Activated T-cell treated with anti-CD3 and anti-CD28 coated beads, Interleukin-2, amount 50 U/mL, for 4 hours (primary cell): Measurements from ENCODE around the gene IL12RB1. TPM values are rescaled to one million over a fixed set of nuclear protein-coding genes. Genes with fewer than 3 reads are reported as not detected.
"Not testable (repeated sequence)": the region's sequence is repeated elsewhere in the genome, so short reads cannot be mapped to it uniquely, and the experiment has no call there.

Experiments used
- ATAC-seq, 2 donors: fragments of 200-7000 bp; cut with Tn5 transposase; one replicate each; pipeline ENCODE4 v1.10.0; 2021
- DNase-seq: peaks from one replicate; pipeline ENCODE4 v3.0.0-alpha.2; 2020
- H3K27me3 Mint-ChIP-seq: one replicate; pipeline ENCODE4 v1.8.0; 2021; ENCODE audit warnings: low read depth, mixed read lengths
- H3K36me3 Mint-ChIP-seq: one replicate; pipeline ENCODE4 v1.8.0; 2022; ENCODE audit warnings: mixed read lengths; ENCODE audit not compliant: insufficient read depth
- H3K4me1 Mint-ChIP-seq: one replicate; pipeline ENCODE4 v1.8.0; 2021; ENCODE audit warnings: low read depth, mixed read lengths
- H3K4me3 Mint-ChIP-seq: one replicate; pipeline ENCODE4 v1.8.0; 2021; ENCODE audit warnings: mild to moderate bottlenecking, moderate library complexity, mixed read lengths
- H3K9me3 Mint-ChIP-seq: one replicate; pipeline ENCODE4 v1.8.0; 2021; ENCODE audit warnings: mixed read lengths
- total RNA-seq, 3 donors: library from RNA; stranded (reverse); gene quantifications; one replicate each; pipeline ENCODE4 v1.2.1, GENCODE V29; 2021

IL12RB1 gene
- total RNA-seq, 3 donors from 2014 or later: 10.4 to 16.1 (median 14.8) TPM

DNA sequence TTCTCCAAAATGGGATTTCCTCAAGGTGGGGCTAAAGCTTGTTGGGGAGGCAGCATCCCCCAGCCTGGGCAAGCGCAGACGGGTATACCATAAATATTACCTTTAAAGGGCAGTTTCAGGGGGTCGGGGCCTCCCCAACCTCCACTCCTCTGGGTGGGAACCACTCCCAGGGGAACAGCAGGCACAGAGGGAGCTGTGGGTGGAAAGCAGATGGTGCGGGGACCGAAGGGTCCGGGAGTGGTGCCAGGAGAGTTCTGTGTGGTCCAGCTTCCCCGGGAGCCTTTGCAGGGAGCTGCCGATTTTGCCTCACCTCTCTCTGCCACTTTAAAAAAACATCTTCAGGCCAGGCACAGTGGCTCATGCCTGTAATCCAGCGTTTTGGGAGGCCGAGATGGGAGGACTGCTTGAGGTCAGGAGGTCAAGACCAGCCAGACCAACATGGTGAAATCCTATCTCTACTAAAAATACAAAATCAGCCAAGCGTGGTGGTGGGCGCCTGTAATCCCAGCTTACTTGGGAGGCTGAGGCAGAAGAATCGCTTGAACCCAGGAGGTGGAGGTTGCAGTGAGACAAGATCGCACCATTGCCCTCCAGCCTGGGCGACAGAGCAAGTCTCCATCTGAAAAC, 16.3 kb upstream of the IL12RB1 start:
- no peak for DNase-seq
- H3K9me3 Mint-ChIP-seq: no peaks in the 10 kb centered on the region
- H3K4me1 Mint-ChIP-seq: peaks cover 26% of the 10 kb centered on the region
- no peaks in the 10 kb centered on the region for H3K27me3 Mint-ChIP-seq
- no peaks in the 10 kb centered on the region for H3K36me3 Mint-ChIP-seq
- ATAC-seq: no peak
- peak overlapping the region; percentile 56 for H3K4me3 Mint-ChIP-seq

DNA sequence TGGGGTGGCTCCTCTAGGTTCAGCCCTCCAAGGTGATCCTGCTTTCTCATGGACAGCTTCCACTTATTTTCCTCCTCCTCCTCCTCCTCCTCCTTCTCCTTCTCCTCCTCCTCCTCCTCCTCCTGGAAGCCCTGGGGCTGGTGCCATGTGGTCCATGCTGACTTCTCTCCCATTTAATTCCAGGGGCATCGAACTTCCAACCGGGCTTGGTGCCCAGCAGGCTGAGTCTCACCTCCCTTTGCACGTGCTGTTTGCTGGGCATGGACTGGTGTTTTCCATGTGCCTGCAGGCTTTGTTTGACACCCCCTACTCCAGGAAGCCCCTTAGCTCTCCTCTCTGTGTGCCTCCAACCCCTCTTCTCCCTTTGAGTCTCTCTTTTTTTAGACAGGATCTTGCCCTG, 14.5 kb upstream of the IL12RB1 start:
- H3K36me3 Mint-ChIP-seq: no peaks in the 10 kb centered on the region
- peaks cover 31% of the 10 kb centered on the region for H3K4me1 Mint-ChIP-seq
- H3K4me3 Mint-ChIP-seq: no peak overlapping the region
- ATAC-seq (no peak), DNase-seq (no peak)
- H3K27me3 Mint-ChIP-seq: no peaks in the 10 kb centered on the region
- no peaks in the 10 kb centered on the region for H3K9me3 Mint-ChIP-seq

DNA sequence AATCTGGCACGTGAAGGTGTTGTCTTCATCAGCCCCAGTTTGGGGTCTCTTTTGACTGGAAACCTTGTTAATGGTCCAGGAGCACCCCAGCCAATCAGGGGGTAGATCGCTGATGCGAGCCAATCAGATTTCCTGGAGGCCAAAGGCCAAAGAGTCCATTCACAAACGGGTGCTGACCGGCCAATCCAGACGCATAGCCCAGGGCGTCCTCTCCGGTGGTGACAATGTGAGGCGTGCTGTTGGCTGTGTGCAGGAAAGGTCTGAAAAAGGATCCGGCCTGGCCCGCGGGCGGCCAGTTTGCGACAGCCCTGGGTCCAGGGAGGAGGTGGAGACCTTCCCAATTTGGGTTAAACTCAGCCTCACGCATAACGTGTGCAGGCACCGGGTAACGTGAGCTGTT, 14.0 kb upstream of the IL12RB1 start:
- Mint-ChIP-seq H3K9me3 (no peaks in the 10 kb centered on the region), H3K36me3 (no peaks in the 10 kb centered on the region), H3K4me3 (no peak overlapping the region), H3K27me3 (no peaks in the 10 kb centered on the region), H3K4me1 (peaks cover 32% of the 10 kb centered on the region)
- DNase-seq: no peak
- no peak for ATAC-seq

DNA sequence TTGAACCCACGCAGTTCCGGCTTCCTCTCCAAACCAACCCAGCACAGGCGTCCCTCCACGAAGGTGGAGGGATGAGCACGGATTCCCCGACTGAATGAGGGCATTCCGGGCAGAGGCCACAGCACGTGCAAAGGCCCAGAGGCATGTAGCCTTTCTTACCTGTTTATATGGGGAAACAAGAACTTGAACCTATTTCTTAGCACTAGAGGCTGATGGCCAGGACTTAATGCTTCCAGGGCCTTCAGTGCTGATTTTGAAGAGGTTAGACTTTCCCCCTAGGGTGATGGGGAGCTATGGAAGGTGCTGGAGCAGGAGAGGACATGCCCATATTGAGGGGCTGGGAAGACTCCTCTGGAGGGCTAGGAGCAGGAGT, 12.9 kb upstream of the IL12RB1 start:
- ATAC-seq: no peak
- no peaks in the 10 kb centered on the region for H3K36me3 Mint-ChIP-seq
- DNase-seq: no peak

DNA sequence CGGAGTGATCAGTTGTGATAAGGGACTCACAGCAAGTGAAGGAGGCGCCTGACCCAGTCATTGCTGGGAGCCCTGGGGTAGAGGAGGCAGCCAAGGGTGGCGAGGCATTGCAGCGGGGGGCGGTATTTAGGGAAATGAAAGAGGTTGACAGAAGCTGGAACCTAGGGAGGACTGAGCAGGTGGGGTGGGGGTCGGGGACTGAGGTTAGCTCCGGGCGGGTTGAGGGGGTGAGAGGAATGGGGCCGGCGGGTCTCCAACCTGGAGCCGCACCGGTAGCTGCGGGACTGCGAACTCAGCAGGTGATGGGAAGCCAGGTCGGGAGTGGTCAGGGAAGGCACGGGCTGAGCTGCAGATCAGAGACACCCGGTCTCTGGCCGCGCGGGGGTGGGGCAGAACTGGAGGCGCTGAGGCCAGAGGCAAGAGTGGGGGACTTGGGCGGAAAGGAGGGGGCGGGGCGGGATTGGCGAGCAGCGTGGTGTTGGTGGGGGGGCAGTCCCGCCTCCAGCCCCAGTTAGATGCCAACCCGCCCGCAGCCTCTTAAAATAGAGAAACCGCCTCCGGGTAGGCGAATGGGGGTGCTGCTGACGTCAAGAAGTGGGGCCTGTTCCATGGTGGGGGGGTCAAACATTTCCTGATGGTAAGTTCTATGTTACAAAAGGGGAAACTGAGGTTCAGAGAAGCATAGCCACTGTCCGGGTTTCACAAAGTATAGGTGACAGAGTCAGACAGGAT, 12.3 kb upstream of the IL12RB1 start:
- no peaks in the 10 kb centered on the region for H3K9me3 Mint-ChIP-seq
- H3K4me3 Mint-ChIP-seq: peak overlapping the region; percentile 81
- peaks cover 26% of the 10 kb centered on the region for H3K4me1 Mint-ChIP-seq
- no peaks in the 10 kb centered on the region for H3K36me3 Mint-ChIP-seq
- ATAC-seq (peak; percentile 19 to 26), DNase-seq (no peak)
- no peaks in the 10 kb centered on the region for H3K27me3 Mint-ChIP-seq

More for the DNA sequence above, 12.9 kb upstream of the IL12RB1 start:
- Mint-ChIP-seq H3K4me3 (peak overlapping the region; percentile 81), H3K9me3 (no peaks in the 10 kb centered on the region), H3K4me1 (peaks cover 29% of the 10 kb centered on the region), H3K27me3 (no peaks in the 10 kb centered on the region)

DNA sequence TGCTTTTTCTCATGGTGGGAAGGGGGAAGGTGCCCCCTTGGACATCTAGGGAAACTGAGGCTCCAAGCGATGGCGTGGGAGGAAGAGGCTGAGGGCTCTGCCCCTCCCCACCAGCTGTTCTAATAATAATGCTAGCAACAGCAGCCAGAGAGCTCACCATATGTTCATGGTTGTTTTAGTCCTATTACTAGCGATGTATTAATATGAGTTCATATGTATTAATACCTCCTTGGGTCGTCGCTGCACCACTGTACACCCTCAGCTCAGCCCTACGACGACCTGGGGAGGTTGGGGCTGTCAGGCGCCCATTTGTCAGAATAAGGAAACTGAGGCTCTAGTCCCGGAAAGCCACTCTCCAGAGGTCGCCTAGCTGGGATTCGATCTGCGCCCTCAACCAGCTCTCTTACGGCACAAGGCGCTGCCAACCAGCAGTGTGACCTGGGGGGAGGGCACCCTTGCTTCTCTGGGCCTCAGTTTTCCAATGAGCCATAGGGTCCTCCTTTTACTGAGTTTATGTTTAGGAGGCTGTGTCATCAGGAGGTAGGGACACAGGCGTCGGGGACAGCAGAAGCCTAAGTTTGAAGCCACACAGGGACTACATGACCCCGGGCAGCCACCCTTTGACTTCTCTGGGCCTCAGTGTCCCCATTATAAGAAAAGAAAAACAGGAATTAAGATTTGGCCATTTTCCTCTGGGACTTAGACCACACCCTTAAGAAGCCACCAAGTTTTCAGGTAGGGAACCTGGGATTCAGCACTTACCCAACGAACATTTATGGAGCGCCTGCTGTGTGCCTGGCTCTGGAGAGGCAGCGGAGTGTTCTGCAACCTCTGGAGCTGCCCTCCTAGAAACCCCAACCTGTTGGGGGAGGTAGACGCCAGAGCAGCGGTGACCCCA, 11.5 kb upstream of the IL12RB1 start:
- no peaks in the 10 kb centered on the region for H3K36me3 Mint-ChIP-seq
- H3K4me3 Mint-ChIP-seq: peak overlapping the region; percentile 81
- no peaks in the 10 kb centered on the region for H3K9me3 Mint-ChIP-seq
- DNase-seq: no peak
- peaks cover 23% of the 10 kb centered on the region for H3K4me1 Mint-ChIP-seq
- no peak for ATAC-seq
- H3K27me3 Mint-ChIP-seq: no peaks in the 10 kb centered on the region

DNA sequence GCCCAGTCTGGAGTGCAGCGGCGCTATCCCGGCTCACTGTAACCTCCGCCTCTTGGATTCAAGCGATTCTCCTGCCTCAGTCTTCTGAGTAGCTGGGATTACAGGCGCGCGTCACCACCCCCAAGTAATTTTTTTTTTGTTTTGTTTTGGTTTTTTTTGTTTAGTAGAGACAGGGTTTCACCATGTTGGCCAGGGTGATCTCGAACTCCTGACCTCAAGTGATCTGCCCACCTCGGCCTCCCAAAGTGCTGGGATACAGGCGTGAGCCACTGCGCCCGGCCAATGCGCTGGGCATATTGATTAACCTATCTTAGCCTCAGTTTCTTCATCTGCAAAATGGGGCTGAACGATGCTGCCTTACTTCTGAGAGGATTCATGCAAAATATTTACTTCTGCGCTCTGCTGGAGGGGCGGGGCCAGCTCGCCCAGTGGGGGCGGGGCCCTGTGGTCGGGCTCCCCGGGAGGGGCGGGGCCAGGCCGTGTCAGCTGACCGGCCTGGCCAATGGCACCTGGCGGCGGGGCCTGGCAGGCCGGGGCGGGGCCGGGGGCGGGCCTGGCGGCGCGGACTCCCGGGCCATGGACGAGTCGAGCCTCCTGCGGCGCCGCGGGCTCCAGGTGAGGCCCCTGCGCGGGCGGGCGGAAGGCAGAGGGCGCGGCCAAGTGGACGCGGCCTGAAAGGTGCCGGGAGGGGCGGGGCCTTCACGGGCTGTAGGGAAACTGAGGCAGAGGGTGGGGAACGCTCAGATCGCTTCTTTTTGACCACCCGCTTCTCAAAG, 10.7 kb upstream of the IL12RB1 start, which contains the start of gene MAST3:
Gene MAST3 (plus strand): TSS at position 562 of the 776 bp plus-strand sequence. CDS start 15 bp downstream, at position 577.
- Mint-ChIP-seq H3K27me3 (no peaks in the 10 kb centered on the region), H3K9me3 (no peaks in the 10 kb centered on the region), H3K36me3 (no peaks in the 10 kb centered on the region), H3K4me1 (peaks cover 29% of the 10 kb centered on the region), H3K4me3 (peak within 1 kb of the TSS; percentile 81)
- DNase-seq (peak; percentile 90), ATAC-seq (peak; percentile 98)

DNA sequence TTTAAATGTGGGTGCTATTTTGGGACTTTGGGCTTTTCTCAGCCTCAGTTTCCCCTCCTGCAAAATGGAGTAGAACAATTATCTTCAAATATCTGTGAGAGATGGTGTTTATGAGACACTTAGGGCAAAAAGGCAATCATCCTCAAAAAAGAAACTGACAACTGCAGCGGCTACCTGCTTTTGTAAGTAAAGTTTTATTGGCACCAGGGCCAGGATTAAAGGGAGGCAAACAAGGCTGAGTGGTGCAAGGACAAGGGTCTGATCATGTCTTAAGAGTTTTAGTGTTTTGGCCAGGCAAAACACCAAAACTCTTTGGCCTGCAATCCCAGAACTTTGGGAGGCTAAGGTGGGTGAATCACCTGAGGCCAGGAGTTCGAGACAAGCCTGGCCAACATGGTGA, 9.5 kb upstream of the IL12RB1 start:
- no peaks in the 10 kb centered on the region for H3K9me3 Mint-ChIP-seq
- H3K4me3 Mint-ChIP-seq: no peak overlapping the region
- DNase-seq (no peak), ATAC-seq (no peak)
- no peaks in the 10 kb centered on the region for H3K27me3 Mint-ChIP-seq
- peaks cover 33% of the 10 kb centered on the region for H3K4me1 Mint-ChIP-seq
- no peaks in the 10 kb centered on the region for H3K36me3 Mint-ChIP-seq

DNA sequence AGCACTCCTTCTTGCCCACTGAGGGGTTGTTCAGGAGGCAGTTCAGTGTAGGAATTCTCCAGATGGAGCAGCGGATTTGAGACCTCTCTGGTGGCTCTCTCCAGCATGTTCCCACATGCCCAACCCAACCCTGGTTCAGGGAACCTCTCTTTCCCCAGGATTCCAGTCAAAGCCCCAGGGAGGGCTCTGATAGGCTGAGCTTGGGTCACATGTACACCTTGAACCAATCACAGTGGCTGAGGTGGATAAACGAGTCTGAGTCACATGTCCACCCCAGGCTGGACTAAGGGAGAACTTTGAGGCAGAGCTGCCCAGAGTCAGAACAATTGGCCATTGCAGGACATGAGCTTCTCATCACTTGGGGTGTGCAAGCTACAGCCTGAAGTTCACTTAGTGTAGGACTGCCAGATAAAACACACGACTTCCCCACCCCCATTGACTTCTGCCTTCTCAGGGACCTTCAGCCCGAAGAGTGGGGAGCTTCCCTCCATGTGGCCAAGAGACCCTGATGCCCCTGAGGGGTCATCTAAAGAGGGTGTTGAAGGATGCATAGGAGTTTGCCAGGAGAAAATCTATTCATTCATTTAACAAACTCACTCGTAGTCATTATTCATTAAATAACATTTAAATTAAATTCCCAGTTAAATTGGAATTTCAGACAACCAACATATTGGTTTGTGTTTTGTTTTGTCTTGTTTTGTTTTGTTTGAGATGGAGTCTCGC, 6.9 kb upstream of the IL12RB1 start:
- H3K4me1 Mint-ChIP-seq: peaks cover 48% of the 10 kb centered on the region
- DNase-seq (no peak), ATAC-seq (no peak)
- H3K9me3 Mint-ChIP-seq: no peaks in the 10 kb centered on the region
- H3K27me3 Mint-ChIP-seq: no peaks in the 10 kb centered on the region
- no peak overlapping the region for H3K4me3 Mint-ChIP-seq
- no peaks in the 10 kb centered on the region for H3K36me3 Mint-ChIP-seq

DNA sequence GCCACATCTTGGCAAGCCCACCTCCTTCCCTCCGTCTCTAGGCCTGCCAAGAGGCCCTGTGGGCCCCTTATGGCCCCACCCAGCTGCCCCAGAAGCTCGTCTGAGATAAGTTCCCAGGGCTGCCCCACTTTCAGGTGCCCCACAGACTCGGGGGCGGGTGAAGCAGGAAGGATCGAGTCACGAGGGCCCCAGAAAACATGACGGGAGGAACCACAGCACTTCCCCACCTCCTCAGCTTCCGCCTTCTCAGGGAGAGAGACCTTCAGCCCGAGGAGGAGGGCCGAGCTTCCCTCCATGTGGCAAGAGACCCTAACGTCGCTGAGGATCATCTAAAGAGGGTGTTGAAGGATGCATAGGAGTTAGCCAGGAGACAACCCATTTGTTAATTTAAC, 4.5 kb upstream of the IL12RB1 start:
- Mint-ChIP-seq H3K9me3 (no peaks in the 10 kb centered on the region), H3K36me3 (no peaks in the 10 kb centered on the region), H3K27me3 (no peaks in the 10 kb centered on the region), H3K4me3 (peak overlapping the region; percentile 27), H3K4me1 (peaks cover 54% of the 10 kb centered on the region)
- DNase-seq (peak; percentile 80), ATAC-seq (peak; percentile 70 to 77)

DNA sequence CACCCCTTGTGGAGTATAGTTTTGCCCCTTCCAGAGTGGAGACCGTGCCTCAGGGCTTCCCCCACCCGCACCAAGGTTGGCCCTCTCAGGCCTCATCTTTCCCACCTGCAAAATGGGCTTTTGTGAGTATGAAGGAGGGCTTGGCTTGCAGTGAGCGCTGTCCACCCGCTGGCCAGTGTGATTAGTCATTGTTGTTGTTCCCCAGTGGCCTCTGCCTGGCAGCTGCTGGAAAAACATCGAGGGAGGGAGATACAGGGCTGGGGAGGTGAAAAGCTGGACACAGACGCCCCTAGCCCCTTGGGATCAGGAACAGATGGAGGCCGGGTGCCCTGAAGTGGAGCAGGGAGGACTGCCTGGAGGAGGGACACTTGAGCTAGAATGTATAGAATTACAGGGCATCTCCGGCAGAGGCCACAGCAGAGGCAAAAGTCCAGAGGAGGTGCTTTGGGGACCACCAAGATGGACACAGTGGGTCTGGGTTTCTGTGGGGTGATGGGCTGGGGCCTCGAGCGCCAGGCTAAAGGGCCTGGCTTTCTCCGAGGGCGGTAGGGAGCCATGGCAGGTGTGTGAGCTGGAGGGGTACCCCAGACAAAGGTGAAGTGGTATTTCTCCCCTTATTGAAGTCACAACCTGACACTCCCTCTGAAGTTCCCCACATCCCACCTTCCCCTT, 3.9 kb upstream of the IL12RB1 start:
- Mint-ChIP-seq H3K9me3 (no peaks in the 10 kb centered on the region), H3K36me3 (no peaks in the 10 kb centered on the region), H3K27me3 (no peaks in the 10 kb centered on the region), H3K4me3 (peak overlapping the region; percentile 27), H3K4me1 (peaks cover 56% of the 10 kb centered on the region)
- ATAC-seq: no peak
- DNase-seq: no peak

DNA sequence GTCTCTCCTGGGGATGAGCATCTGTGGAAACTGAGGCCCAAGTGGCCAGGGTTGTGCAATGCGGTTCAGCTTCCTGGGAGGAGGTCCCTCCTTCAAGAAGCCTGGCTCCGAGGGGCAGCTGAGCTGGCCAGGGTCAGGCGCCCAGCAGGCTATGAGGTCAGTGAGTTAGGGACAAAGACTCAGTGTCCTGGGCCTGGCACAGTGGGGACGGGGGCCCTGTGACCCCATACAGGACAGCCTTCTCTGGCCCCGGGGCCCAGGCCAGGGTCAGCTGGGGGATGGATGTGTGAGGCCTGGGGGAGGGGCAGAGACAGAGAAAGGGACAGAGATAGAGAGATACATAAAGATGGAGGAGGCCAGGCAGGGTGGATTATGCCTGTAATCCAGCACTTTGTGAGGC, 3.0 kb upstream of the IL12RB1 start:
- H3K9me3 Mint-ChIP-seq: no peaks in the 10 kb centered on the region
- H3K36me3 Mint-ChIP-seq: no peaks in the 10 kb centered on the region
- DNase-seq (no peak), ATAC-seq (no peak)
- H3K4me3 Mint-ChIP-seq: no peak overlapping the region
- H3K4me1 Mint-ChIP-seq: peaks cover 63% of the 10 kb centered on the region
- H3K27me3 Mint-ChIP-seq: no peaks in the 10 kb centered on the region

DNA sequence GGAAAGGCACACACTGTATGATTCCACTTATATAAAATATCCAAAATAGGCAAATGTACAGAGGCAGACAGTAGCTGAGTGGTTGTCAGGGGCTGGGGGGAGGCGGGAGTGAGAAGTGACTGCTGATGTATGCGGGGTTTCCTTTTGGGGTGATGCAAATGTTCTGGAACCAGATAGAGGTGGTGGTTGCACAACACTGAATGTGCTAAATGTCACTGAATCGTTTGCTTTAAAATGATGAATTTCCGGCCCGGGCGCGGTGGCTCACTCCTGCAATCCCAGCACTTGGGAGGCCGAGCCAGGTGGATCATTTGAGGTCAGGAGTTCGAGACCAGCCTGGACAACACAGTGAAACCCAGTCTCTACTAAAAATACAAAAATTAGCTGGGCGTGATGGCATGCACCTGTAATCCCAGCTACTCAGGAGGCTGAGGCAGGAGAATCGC, 2.4 kb upstream of the IL12RB1 start:
- ATAC-seq (peak; percentile 67 to 76), DNase-seq (peak; percentile 57)
- H3K4me3 Mint-ChIP-seq, H3K27me3 Mint-ChIP-seq, H3K9me3 Mint-ChIP-seq, H3K36me3 Mint-ChIP-seq: not testable (repeated sequence)
- peaks cover 69% of the 10 kb centered on the region for H3K4me1 Mint-ChIP-seq
